ENCODE measurements around the gene NLRC5.

DNA sequence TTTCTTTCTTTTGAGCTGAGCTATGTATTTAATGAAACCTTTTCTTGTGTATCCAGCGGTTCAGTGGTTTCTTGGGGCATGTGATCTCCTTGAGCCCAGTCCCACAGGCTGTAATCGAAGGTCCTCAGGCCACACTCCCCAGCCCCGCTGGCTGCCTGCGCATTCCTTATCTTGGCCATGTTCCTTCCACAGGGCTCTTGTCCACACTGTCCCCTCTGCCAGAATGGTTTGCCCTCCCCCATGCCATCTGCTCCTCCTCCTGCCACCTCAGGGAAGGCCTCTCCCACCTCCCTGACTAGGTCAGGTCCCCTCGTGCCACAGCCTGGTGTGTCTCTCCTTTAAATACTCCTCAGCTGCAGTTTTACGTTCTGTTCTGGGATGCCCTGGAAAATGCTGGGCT, 12.1 kb upstream of the NLRC5 start:
- TF ChIP-seq EP300 (IDR thresholded peaks at IDR 0.05) (no peak), POLR2A (IDR thresholded peaks at IDR 0.05) (no peak)
- TF ChIP-seq, protein P1, sequence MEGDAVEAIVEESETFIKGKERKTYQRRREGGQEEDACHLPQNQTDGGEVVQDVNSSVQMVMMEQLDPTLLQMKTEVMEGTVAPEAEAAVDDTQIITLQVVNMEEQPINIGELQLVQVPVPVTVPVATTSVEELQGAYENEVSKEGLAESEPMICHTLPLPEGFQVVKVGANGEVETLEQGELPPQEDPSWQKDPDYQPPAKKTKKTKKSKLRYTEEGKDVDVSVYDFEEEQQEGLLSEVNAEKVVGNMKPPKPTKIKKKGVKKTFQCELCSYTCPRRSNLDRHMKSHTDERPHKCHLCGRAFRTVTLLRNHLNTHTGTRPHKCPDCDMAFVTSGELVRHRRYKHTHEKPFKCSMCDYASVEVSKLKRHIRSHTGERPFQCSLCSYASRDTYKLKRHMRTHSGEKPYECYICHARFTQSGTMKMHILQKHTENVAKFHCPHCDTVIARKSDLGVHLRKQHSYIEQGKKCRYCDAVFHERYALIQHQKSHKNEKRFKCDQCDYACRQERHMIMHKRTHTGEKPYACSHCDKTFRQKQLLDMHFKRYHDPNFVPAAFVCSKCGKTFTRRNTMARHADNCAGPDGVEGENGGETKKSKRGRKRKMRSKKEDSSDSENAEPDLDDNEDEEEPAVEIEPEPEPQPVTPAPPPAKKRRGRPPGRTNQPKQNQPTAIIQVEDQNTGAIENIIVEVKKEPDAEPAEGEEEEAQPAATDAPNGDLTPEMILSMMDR (IDR thresholded peaks at IDR 0.05), result no peak

Measured in tibial nerve (tissue), 4 donors.